Dermis blood vessel endothelial cell (primary cell): ENCODE measurements around the gene MTARC1. TPM values are rescaled to one million over a fixed set of nuclear protein-coding genes. Genes with fewer than 3 reads are reported as not detected.

Source experiments
- DNase-seq: peaks from one replicate; pipeline ENCODE4 v3.0.0; 2010
- total RNA-seq: library from RNA; depleted of rRNA; stranded (reverse); fragments of >200 nt; gene quantifications from 2 replicates; pipeline ENCODE4 v1.2.3, GENCODE V29; 2014

MTARC1 gene
- total RNA-seq, 1 donor from 2014 or later, result 1.9 TPM

DNA sequence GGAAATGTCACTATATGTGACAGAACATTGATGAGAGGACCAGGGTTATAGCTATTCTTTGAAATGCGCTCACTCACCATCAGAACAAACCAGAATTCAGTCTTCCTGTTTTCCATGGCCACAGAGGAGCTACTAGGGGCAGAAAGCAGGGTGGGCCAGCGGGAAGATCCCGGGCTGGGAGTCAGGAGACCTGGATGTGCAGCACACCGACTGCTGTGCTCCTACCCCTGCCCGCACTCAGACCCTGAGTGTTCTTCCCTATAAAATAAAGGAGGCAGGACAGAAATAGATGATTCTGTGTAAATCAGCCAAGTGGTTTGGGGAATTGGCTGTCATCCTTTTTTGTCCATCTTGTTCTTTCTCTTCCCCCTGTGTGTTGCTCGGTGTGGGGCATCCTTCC is 21.0 kb downstream of the MTARC1 start:
- DNase-seq, result no peak

DNA sequence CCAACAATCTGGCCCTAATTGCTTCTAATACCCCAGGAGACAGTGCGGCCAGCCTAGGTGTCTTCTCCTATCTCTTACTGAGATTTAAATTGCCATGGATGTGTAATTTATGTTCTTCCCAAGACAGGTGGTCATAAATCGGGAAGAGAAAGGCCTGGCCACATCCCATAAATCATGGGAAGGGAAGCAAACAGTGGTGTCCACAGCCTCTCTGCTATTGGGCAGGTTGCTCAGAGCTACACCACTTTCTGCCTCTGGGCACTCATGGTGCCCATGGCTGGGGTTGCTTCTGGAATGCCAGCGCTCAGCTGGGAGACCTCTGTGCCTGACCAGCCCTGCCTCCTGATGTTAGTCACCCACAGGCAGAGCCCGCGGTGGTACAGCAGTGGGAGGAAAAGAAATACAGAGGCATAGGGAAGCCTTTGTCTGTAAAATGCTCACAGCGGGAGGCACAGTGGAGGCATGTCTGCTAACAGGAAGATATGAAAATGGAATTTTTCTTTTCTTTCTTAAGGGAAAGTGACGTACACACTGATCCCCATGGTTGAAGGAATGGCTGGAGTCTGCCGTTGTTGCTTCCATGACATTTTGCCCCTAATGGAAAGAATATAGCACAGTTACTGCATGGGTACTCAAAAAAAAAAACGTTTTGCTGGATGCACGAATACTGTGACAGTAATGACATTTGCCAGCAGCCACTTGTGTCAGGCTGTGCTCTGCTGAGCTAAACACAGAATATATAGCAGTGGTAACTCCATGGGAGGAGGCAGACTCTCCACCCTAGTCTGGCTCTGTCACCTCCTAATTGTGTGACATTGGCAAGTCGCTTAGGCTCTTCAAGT is 21.9 kb downstream of the MTARC1 start:
- no peak for DNase-seq

DNA sequence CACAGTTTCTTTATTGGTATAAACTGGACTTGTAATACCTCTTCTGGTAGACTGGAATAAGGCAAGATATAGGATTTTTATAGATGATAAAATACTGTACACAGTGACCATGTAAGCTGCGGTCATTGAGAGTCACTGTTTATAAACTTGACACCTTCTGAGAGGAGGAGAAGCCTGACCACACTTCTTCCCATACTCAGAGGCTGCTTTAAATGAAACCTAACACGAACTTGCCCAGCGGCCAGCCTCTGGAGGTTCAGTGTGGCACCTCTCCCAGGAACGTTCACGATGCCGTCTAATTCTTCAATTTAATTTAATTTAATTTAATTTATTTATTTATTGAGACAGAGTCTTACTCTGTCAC is 22.5 kb downstream of the MTARC1 start:
- DNase-seq, result no peak

DNA sequence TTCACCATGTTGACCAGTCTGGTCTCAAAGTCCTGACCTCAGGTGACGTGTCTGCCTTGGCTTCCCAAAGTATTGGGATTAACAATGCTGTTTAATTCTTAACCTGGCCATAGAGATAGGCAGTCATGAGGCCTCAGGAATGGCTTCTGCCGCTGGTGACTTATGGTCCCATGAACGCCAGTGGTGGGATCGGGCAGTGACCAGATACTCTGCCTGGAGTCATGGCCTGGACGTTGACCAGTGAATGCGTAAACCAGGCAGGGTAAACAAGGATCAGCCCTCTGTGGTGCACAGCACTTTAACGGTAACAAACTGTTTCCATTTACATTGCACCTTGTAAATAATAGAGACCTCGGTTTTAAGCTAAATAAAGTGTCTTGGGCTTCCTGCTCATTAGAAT is 23.0 kb downstream of the MTARC1 start:
- DNase-seq, result no peak

DNA sequence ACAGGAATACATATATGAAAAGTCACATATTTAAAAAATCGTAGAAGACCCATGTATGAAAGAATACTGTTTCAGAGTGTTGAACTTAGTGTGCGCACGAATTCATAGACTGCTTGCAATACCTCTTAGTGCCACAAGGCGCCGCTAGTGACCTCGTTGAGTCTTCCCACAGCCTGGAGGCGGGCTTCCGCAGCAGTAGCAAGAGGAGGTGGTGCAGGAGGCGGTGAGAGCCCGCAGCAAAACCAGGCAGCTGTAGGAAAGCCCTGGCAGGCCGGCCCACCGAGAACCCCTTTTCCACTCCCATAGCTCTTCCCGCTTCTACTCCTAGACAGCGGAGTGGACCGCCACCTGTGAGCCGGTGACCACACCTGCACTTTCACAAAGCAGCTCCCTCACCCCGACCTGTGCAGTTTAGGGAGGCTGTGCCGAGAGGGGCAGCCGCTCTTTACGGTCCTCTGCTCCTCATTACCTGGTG is 23.5 kb downstream of the MTARC1 start:
- peak; percentile 94 for DNase-seq

DNA sequence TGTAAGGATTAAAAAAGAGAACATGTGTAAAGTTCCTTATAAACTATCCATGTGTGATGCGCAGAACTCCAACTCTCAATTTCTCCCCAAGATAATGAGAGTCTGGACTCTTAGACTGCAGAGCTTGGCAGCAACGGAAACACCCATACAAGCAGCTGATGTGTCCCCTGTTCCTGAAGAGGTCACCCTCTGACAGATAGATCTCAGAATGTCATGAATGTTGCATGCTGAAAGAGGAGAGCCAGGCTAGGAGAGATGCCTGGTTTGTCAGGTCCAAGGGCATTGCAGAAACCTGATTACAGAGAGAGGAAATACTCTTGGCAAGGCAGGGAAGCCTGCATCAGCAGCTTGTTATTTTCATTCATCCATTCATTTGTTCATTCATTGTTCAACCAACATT is 24.2 kb downstream of the MTARC1 start:
- peak; percentile 54 for DNase-seq

DNA sequence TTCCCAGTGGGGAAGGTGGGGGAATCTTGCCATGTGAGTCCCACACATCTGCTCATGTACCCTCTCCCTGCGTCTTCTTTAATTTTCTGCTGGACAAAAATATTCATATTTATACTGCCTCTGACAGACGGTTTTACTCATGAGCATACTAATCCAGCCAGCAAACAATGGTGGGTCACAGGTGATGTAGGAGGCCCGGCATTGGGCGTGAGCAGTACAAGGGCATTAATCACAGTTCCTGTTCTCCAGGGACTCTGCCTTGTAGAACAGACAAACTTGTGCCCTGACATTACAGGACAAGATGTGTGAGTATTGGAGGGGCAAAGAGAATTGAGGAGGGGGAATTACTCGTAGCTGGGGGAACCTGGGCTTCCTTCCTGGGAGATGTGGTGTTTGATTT is 25.0 kb downstream of the MTARC1 start:
- DNase-seq, result peak; percentile 64

DNA sequence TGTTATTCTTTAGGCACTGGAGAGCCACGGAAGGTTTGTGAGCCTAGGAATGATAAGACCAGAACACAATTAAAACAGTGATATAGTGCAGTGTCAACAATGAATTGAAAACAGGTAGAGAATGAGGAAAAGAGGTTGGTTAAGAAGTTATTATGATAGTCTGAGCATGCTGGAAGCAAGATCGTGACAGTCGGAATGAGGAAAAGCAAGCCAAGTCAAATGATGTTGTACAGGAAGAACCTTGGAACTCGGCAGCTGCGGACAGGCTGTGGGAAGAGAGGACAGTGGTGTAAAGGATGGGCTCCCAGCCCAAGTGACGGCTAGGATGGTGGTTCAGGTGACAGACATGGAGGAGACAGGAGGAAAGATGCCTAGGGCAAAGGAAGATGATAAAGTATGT is 25.6 kb downstream of the MTARC1 start:
- DNase-seq, result no peak

DNA sequence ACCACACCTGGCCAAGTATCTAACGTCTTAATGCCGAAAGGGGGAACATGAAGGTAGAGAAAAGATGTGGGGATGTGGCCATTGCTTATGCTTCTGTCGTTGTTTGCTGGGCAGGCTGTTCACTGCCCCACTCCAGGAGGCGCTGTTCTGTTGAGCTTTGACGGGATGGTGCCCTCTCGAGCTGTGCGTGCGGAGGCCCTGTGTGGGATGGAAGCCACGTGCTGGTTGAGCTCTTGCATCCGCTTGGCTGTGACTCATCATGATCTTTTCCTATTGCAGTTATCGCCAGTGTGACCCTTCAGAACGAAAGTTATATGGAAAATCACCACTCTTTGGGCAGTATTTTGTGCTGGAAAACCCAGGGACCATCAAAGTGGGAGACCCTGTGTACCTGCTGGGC is 26.3 kb downstream of the MTARC1 start:
- peak; percentile 78 for DNase-seq

DNA sequence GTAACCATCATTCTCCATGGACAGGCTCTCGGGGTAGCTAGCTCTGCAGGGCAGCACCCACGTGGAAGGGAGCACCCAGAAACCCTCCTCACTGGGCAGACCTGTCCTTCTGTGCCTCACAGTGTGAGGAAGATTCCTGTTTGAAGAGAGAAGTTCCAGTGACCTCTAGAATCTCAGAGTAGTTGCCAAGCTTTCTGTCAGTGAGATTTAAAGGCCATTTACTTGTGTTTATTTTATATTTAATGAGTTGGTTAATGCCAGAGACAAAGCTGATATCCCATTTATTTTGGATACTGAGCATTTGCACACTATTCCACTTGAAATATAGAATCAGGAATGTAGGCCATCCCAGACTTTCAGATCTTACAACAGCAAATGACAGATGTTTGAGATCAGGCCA is 28.7 kb downstream of the MTARC1 start:
- no peak for DNase-seq

DNA sequence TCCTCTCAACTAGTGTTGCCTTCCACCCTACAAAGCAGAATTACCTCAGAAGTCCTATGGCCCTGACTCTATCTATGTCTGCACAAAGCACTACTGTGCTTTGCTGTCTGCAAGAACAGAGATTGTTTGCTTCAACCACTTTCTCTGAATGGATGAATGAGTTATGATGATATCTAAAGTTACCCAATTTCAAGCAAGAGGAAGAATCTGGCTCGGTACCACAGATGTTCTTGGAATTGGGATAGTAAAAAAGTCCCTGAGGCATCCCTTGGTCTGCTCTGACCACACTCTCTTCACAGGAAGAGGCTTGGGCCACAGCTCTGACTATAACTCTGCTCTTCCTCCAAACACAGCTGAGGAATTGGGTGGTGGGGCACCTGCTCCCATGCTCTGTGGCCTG is 31.2 kb downstream of the MTARC1 start:
- DNase-seq, result no peak

DNA sequence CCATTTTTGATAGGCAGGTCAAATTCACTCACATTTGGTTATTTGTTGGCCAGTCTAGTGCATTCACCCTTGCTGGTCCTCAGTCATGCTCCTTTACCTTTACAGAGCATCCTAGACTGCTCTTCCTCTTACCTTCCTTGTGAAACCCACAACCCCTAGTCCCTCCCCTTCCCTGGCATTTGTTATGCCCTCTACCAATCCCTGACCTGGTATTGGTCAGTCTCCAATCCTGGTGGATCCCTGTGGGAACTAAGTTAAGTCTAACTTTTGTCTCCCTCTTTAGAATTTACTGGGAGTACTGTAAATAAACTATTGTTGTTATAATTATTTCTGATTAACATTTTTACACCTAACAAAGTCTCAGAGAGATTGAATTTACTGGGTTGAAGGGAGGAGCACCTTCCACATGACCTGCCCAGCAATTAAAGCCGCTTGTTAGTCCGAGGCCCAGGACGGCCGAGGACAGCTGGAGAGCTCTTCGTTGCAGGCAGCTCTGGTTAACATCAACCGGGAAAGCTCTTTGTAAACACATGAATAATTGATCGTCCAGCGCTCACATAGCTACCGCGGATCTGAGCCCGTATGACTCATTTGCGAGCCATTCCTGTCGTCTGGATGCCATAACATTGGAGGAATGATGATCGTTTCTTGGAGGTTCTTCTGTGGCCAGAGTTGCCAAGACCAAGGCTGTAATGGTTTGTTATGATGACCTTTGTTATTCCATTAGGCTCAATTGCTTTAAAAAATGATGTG is 31.9 kb downstream of the MTARC1 start:
- peak; percentile 39 for DNase-seq

DNA sequence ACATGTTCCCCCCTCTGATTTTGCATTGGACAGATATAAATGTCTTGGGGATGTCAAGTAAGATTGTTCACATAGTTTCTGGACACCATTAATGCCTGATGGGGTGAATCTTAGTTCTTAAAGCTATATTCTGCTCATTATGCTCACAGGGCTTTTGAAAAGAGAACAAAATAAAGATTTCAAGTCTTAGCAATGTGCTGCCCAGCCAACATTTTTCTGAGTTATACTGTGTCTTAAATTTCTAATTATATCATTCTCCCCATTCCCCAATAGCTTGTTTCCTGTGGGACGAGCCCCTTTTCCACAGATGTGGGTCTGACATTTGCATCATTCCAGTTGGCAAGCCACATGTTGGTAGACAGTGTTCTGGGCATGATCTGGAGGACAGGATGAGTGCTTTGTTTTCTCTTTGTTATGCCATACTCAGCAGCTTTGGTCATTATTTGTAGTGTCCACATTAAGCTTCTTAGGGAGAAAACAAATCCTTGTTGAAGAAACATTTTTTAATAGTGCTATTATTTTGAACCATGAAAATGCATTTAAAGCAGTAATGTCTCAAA is 32.8 kb downstream of the MTARC1 start:
- no peak for DNase-seq

DNA sequence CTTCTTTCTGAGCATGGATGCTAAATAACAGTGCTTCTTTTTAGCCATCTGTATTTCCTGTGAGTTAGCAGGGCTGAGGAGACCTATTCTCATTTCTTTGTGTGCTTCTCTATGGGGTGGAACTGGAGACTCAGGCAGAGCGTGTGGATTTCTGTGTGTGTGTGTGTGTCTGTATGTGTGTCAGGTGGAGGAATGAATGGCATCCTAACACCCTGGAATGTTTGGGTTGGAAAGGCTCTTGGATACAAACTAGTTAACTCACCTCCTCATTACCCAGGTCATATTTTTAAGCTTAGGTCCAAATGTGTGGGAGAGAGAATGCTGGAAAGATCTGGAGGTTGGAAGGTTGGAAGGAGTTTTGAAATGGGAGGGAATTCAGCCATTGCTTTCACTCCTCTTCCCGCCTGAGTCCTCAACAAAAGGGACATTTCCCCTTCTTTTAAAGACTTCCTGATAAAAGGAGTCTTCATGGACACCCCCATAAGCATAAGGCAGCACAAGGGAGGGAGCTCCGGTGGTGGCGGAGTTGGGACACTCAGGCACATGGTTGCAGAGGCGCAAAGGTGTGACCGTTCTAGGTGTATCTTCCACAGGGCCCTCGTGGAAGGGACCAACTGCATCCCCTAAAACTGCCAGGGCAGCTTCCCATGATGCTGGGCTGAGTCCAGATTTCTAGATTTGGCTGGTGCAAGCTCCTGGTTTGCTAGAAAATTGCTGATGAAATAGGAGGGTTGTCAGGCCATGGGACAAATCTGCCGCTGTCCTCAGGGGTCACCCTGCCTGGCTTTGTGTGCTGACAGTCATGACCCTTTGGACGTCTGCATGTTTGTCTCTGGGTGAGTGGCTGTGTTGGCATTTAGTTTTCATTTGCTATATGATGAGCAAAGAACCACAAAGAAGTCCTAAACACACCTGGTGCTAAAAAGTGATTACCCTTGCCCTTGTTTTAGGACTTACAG is 37.6 kb downstream of the MTARC1 start:
- no peak for DNase-seq

DNA sequence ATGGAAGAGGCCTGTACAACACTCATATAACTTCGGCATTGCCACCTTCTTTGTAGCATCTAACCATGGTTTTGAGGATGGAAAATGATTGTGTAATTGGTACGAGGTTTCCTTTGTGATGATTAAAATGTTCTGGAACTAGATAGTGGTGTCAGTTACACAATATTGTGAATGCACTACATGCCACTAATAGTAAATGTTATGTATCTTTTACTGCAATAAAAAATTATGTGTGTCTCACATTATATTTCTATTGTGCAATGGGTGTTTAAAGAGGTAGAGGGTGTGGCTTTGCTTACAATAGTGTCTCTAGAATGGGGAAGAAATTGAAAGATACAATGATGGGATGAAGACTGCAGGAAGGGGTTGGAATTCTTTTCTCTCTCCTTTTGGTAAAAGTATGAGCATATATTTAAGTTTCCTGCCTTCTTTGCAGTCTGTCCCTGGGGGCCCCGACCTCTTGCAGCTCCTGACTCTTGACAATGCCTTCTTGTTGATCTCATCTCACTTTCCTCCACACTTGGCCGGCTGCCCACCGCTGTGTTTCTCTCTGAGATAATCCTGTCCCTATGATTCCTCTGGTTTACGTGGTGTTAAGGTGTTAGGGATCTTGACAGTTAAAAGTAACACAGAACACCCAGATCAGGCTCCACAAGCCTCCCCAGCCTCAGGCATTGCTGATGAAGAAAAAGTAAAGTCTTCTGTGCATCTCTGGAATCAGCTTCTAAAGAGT is 39.3 kb downstream of the MTARC1 start:
- DNase-seq, result peak; percentile 46

DNA sequence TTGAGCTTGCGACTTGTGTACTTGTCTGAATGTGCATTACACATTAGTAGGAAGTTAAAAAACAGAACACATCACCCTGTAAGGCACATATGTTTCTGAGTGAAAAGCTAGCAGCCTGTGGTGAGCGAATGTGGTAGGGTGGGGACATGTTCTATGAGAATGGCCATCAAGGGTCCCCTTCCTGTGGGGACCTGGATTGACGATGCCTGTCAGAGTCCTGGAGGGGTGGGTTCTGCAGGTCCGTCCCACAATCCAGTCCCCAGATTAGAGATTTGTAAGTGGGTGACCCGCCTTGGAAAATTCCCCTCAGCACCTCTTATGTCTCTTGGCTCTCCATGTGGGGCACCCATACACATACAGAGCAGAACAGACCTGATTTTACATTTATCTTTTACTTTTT is 40.0 kb downstream of the MTARC1 start:
- DNase-seq, result no peak

DNA sequence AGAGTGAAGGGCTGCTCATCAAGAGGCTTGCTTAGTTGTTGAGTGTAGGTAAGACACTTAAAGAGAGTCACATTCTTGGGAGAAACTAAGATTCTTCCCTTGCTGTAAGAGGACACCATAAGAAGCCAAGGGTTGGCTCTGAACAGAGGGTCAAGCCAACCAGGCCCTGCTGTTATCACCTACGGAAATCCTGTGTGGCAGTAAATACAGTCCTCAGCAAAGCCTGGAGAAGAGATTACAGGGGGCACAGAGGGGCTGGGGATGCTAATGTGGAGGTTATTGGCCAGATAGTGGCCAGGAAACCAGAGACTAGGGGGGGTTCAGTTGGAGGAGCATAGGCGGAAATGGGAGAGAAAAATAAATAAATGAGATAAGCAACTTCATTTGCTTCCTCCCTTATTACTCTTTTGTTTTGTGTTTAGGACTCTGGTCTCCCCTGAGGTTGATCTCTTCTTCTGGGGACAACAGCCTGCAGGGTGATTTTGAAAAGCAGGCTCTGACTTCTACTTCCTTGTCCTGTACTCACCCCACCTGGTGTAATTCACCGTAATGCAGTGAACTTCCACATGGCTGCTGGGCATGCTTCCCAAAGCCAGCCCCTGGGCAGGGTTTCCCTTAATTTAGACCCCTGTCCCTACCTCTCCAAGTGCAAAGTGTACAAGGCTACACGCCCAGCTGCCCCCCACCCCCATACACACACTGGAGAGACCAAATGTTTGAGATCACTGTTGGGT is 40.9 kb downstream of the MTARC1 start:
- no peak for DNase-seq

DNA sequence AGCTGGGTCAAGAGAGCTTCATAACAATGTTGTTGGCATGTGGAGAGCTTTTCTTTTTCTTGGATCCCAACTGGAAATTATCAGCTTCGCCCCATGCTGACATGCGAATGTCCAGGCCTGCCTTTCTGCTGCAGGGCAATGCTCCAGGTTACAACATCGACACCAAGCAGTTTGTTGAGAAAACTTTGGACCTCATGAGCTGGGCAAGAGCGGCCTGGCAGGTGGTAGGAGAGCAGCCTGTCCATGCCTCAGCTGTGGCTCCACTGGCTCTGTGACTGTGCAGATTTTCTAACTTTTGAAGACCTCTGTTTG is 41.4 kb downstream of the MTARC1 start:
- DNase-seq, result no peak

DNA sequence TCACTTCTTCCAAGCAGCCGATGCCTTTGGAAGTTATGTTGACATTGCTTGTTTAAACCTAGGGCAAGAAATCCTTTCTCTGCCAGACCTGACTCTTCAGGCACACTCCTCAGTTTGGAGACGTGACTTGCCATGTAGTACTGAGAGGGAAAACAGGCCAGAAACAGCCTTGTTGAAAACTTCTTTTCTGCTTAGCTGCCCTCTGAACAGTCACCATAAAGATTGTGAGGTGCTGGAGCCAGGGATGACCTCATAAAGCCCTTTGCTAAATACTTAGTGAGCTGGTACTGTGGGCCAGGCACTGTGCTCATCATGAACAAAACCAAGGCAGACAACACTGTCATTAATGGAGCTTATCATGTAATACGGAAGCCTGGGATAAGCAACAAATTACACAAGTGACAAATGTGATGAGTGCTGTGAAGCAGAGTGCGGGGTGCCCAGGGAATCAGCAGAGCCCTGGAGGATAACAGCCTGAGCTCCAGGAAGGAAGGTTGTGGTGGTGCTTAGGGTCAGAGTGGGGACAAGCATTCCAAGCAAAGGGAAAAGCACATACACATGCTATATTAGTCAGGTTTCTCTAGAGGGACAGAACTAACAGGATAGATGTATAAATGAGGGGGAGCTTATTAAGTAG is 42.4 kb downstream of the MTARC1 start:
- DNase-seq, result no peak

DNA sequence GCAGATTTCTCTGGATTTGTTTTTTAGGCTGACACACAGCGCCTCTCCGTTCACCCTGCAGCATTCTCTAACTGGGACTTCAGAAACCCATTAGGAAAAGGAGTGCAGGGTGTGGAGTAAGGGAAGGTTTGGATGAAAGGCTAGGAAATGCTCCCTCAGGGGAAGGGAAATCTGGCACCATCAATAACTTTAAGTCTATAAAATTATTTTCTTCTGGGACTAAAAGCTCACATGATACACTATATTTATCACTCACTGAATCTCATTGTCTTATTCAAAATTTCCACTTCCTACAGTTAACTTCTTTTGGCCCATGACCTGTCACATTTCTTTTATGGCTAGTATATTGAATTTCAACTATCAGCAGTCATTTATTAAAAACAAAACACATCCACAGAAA is 46.7 kb downstream of the MTARC1 start:
- DNase-seq, result no peak
